GM18502 (cell line): ENCODE measurements around the gene AMER2.
"Not testable (repeated sequence)": the region's sequence is repeated elsewhere in the genome, so short reads cannot be mapped to it uniquely, and the experiment has no call there.

Experiments used
- ATAC-seq: cut with Tn5 transposase; IDR thresholded peaks from one replicate; pipeline ENCODE4 v1.9.1; 2021; ENCODE audit warnings: mild to moderate bottlenecking; ENCODE audit not compliant: unreplicated experiment, poor library complexity

AMER2 gene

DNA sequence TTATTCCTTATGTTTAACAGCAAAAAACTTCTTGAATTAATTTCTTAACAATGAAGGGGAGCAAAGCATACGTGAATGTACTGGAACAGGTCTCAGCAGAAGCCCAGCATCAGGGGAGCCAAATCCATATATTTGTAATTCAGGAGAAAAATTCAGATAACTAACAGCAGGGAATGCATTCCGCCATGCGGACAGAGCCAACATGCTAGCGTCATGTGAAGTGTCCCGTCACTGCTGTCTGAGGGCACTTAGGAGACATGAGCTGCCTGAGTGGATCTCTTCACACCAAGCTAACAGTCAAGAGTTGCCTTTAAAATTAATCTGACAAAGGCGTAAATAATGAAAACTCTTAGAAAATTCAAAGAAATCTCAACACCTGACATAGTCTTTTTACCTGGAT, 6.4 kb downstream of the AMER2 start:
- ATAC-seq: no peak

DNA sequence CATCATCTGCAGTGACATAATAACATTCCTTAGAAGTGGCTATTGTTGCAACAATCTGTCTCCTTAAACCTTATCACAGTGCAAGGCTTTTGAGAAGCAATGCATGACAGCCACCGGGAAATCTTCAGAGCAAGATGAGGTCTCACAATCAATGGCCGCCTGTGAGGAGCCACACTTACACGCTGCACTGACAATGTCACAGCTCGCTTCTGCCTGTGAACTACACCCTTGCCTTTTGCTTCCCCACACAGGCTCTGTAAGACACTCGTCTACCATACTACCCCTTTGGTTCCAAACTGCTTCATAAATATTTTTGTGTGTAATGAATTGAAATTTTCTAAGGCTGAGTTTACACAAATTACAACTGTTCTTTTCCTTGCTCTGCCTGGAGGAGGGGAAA, 6.9 kb downstream of the AMER2 start:
- not testable (repeated sequence) for ATAC-seq

DNA sequence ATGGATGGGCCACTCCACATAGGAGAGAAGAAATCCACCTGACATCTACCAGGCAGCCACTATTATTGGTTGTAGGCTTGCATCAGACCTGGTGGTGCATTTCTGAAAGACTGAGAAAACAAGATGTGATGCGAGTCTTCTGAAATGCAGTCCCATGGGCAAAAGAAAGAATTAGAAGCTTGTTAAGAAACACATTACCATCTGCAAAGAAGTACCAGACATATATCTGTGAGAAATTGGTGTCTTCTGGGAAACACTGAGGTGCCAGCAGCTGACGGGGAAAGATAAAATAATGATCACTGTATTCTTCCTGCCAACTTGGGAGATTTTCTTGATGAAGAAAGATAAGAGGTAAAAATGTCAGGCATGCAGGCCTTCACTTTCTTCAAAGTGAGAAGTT, 14.4 kb downstream of the AMER2 start:
- ATAC-seq: no peak

DNA sequence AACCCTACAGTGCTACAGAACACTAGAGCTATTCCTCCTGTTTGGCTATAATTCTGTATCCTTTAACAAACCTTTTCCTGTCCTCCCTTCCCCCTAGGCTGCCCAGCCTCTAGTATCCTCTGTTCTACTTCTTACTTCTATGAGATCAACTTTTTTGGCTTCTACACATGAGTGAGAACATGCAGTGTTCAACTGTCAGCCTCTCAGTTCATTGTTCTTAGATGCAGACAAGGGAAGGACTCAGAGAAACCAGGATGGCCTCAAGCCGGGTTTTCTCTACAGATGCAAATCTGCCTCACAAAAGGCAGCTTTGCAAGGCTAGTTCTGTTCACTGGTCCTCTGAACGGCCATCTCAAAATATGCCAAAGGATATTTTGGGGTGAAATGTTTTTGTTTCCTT, 18.4 kb downstream of the AMER2 start:
- ATAC-seq: no peak

DNA sequence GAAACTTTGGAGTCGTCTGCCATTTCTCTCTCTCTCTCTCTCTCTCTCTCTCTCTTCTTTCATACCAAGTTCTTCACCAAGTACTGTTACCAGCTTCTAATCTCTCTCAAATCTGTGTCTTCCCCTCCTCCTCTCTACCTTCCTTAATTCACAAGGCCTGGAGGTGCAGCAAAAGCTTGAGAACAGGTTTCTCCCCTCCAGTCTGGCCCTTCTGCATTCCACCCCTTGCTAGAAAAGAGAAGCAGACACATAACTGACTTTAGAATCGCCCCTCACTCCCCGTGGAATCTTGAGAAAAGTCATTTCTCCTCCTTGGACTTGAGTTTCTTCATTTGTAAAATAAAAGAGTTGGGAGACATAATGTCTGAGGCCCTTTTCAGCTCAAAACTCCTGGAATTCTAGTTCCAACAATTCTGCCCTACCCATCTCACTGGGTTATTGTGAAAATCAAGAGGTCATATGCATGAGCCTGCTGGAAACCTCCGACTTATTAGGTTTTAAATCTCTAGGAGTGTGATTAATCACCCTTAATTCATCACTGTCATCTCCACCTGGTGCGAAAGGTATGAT, 20.4 kb downstream of the AMER2 start:
- ATAC-seq: no peak

DNA sequence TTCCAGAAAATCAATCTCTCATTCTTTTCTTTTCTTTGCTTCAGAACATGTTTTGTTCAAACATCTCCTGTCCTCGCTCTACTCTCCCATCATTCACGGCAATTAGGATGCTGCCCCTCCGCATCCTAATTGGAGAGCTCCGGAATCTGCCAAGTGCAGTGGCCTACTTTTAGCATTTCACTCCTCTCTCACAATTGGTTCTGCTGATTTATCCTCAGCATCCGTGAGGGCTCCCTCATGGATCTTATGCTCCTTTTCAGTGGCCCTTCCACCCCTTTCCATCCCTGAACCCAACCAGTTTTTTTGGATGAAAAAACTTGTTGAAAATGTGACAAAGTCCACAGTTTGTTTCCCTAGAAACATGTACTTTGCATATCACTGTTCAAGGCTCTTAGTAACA, 22.4 kb downstream of the AMER2 start:
- ATAC-seq: no peak

DNA sequence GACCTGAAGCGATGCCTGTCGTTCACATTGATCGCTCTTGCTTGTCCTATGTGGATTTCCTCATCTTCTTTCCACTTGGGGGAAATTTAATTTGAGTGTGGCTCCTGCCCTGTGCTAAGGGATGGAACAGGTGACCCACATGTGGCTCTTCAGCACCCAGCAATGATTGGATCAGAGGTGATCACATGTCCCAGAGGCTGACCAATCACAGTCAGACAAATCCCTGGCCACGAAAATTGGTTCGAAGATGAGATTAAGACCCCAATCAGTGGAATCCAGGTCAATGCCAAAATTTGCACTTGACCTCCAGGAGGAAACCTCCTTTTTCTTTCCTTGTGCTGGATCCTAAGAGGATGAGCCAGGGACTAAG, 23.7 kb downstream of the AMER2 start:
- ATAC-seq: no peak

DNA sequence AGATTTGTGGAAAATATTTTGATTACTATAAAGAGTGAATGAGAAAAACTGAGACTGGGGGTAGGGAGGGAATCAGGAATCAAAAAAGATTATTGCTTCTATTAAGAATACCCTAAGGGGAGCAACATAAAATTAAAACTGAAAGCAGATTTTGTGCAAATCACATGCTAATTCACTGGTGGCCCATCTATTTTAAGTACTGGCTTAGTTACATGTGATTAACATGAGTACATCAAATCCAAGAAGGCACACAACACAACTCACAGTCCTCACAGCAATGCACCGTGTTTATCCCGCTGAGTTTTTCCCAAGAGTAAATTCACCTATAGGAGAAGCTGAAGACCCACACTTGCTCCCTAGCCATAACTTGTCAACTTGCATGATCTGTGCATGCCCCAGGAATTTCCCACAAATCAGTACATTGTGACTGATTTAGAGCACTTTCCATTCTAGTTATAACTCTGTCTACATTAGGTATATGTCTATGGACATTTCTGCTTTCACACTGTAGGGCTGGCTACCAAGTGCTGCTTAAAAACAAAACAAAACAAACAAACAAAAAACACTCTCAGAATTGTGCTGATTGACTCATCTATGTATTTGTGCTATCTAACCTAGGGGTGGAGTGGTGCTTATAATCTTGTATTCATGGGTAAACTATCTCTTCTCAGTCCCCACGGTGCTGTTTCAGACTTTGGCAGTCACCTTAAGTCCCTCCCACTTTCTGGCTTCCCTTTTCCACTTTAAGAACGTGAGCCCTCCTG, 24.3 kb downstream of the AMER2 start:
- ATAC-seq: peak; percentile 86

DNA sequence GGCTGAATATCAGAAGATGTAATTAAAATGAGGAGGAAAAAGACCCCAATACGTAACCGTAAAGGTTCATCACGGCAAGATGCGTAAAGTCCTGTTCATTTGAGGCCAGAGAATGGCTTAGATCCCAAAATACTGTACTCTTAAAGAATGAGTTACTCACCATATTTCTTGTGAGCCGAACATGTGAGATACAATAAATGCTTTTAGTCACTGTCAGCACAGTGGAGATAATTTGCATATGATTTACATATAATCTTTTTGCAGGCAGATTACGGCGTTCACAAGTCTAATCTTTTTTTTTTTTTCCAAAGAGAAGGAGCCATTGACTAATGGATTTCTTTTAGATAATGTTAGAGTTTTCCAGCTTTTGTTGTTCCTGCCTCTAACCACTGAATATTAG, 28.4 kb downstream of the AMER2 start:
- no peak for ATAC-seq

DNA sequence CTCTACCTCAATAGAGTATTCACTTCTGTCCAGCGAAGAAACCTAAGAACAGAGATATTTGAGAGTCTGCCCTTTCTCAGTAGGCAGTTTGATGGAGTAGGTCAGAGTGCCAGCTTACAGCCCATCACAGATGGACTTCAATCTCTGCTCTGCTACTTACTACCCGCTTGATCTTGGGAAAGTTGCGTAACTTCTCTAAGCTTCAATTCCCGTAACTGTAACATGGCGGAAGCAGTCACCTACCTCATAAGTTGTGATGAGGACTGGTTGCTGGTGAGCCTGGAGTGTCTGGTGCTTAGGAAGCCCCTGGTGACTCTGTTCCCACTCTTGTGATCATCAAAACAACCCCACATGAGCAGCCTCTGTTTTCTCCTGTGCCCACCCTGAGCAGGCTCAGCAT, 31.0 kb downstream of the AMER2 start:
- ATAC-seq: no peak

DNA sequence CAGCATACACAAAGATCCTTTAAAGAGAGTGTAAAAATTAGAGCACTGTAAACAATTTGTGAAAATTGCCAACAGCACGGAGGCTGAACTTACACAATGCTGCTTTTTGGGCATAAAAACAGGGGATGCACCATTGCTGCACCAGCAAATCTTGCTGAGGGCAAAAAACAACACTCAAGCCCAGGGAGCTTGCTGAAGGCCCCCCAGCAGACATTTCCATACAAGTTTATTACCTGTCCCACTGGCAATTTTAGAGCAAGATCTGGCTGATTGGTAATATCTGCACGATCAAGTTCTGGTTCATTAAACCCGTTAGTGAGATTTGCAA, 34.3 kb downstream of the AMER2 start:
- no peak for ATAC-seq

DNA sequence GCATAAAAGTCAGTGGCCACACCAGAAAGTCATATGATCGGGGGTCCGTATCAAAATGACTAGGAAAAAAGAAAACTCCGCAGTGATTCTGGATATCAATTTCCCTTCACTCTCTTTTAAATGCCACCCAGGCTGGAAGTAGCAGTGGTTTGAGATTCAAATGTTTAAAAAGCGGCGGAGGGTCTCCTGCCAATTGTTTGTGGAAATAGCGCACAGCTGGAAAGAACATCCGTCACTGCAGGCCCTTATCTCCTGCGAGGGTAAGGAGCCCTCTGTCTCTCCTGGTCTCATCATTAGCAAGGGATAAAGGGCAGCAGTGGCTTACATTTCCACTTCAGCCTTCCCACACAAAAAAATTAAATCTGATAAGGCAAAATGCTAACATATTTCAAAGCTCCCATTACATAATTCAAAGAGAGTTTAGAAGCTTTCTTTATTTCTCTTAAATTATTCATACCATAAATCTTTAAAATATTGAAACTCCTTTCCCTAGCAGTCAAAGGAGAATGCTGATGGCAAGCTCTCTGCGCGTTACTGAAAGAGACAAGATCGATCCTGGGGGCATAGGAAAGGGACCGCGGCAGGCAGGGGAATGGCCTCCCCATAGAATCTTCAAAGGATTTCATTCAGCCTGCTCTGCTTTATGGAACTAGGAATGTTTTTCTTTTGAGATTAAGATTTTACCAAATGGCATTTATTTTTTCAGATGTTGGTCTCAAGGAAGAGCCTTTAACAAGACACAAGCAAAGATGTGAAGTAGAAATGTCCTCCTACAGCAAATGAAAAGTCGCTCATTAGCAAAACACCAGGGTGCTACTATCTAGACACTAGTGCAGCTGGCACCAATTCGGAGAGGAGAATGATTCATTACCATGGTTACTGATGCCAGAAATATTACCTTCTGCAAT, 35.0 kb downstream of the AMER2 start:
- no peak for ATAC-seq

DNA sequence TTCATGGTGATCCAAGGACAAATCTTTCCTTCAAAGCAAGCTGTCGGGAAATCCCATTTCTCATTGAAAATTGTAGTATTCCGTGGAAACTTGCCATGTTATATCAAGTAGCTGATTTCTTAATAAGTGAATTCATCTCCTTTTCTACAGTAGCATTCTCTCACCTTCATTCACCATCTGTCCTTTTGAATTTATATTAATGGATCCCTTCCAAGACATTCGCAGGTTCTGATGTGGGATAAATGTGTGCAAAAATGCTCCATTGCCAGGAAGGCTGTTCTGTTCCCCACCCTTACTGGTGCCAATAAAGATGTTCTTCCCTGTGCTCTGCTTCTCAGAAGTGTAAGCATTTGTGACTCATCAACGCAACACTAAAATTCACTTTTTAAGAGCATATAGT, 36.2 kb downstream of the AMER2 start:
- ATAC-seq: no peak

DNA sequence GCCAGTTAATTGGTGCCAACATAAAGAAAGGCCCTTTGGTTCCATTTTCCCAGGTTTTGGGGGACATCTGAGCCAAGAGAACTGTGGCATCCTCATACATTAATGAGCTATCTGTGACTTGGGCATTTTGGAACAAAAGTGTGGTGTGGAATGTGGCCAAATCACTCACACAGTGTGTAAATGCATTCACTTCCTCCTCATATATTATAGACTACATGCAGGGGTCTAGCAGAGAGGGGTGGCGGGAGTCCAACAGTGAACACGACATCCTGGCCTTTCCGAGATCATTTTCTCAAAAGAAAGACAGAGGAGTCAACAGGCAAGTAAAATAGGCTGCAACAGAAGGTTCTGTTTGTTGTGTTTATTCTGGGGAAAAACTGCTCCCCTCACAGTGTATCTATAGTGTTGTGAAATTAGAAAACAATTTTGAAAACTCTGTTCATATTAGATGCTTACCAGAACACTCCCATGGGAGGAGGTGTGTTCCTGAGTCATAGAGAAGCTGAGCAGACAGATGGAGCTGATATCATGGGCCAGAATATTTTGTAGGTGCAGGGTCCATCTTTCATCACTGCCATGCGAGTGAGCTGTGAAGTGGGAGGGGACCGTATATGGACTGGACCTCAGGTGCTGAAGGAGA, 39.2 kb downstream of the AMER2 start:
- ATAC-seq: no peak

DNA sequence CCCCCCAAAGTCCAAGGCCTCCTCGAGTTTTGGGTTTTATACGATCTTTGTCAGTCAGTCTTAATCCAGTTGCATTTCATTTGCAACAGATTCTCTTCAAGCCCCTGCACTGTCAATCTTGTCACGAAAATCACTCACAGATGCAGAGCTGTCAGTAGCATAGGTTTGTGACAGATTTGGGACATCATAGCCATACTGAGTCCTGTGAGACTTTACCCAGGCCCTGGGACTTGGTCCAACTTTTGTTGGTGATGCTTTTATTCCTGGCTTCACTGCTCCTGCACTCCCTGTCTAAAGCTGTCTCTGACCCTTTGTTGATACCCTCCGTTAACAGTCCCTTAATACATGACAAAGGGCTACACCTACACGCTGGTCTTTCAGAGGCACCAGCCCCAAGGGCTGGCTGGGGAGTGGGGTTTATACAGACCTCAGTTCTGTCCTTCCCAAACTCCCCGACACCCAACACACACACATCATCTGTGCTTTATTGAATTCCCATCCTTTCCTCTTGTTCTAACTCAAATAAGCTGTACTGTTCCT, 40.1 kb downstream of the AMER2 start:
- ATAC-seq: no peak

DNA sequence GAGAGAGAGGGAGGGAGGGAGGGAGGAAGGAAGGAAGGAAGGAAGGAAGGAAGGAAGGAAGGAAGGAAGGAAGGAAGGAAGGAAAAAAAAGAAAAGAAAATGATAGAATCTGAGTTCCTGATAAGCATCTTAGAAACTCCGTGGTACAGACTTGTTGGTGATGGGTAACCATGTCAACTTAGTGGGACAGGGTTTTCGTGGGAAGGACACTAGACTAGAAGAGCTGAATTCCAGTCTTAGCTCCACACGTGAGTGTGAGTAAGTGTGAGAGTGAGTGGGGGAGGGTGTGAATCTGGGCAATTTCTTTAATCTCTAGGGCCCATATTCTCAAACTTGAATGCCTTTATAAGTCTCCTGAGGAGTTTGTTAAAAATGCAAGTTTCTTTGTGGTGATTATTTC, 41.1 kb downstream of the AMER2 start:
- no peak for ATAC-seq

DNA sequence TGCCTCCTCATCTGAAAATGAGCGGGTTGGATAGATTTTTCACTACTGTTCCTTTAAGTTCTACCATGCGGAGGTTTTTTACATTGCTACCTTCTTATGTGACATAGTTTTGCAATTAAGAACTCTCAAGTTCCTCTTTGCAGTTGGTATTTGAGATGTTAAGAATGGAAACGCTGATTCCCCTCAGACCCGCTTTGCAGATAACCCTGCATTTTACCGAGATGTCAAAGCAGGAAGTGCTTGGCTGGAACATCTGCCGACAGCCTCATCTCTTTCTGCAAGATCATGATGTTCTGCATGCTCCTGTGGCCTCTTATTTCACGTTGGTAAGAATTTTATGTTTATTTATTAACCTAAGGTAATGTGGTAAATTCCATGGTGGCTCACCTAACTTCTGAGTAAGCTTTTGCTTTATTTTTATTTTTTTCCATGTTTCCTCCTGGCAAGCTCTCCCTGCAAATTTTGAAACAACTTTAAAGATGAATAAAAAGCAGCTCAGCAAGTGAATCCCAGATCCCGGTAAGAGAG, 53.6 kb downstream of the AMER2 start:
- ATAC-seq: no peak

DNA sequence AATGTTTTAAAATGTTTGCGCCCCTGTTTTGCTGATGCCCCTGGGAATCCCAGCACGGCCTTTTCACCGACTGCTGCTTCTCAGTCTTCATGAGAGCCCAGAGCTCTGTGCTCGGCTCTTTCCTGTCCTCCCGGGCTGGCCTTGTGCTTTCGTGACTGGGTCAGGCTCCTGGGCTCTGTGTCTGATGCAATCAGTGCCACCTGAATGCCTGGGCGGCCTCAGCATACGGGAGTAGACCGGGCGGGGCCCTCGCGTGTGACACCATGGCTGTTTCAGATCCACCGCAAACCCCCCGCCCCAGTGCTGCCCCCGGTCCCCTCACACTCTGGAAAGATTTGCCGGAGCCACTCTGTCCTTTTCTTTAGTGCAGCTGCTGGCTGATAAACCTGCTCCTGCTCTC, 54.8 kb downstream of the AMER2 start:
- ATAC-seq: no peak

DNA sequence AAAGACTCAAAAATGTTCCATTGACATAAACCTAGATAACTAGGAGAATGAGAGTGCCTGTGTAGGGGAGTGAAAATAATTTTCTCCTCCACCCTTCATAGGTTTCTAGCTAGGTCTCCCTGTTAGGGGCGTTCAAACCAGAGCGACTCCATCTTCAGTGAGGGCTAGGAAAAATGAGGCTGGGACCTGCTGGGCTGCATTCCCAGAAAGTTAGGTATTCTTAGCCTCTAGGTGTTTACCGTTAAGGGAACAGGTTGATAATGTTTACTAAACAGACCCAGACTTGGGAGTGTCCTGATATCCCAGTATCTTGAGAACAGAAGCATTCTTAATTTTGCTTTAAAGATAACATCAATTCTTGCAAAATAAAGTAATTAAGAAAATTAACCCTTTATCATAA, 56.0 kb downstream of the AMER2 start:
- no peak for ATAC-seq

DNA sequence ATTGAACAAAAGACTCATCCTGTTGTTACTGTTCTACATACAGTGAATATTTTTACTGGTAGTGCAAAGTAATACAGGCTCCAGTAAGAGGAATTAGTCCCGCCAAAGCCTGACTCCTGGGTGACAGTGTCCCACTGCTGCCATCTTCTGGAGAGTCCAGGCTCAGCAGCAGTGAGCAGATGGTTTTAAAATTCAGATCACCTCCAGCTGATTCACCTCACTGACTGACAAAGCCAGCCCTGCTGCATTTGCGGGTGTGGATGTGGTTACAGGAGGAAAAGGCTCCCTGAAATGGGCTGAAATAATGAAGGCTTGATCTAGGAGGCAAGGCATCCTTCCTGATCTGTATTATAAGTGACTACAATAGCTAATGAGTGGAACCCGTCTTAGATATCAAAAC, 57.9 kb downstream of the AMER2 start:
- ATAC-seq: peak; percentile 64
